HG03520 (cell line): ENCODE data around the gene GFY.
"Not testable (repeated sequence)": the region's sequence is repeated elsewhere in the genome, so short reads cannot be mapped to it uniquely, and the experiment has no call there.

Experiments used
- ATAC-seq: cut with Tn5 transposase; IDR thresholded peaks from one replicate; pipeline ENCODE4 v1.9.1; 2021; ENCODE audit warnings: mild to moderate bottlenecking, moderate library complexity; ENCODE audit not compliant: unreplicated experiment

The GFY gene

GRCh38 chr19:49468199-49468598 lies 43.0 kb downstream of the GFY start:
- no peak for ATAC-seq

- peak; percentile 60 for ATAC-seq
Measured at GRCh38 chr19:49468746-49469447, 43.7 kb downstream of the GFY start.

GRCh38 chr19:49469828-49470614 lies 44.8 kb downstream of the GFY start:
- ATAC-seq, result peak; percentile 33

- no peak for ATAC-seq
Measured at GRCh38 chr19:49470615-49470978, 45.4 kb downstream of the GFY start.

GRCh38 chr19:49472936-49473335 lies 47.7 kb downstream of the GFY start:
- ATAC-seq, result no peak

- ATAC-seq, result not testable (repeated sequence)
Measured at GRCh38 chr19:49473501-49473867, 48.3 kb downstream of the GFY start.

GRCh38 chr19:49473868-49474541 lies 48.8 kb downstream of the GFY start, which contains the start of gene FLT3LG:
Gene FLT3LG (plus strand): TSS chr19:49474215. CDS start chr19:49474640, 425 bp downstream.
- ATAC-seq, result peak; percentile 46

- ATAC-seq, result no peak
Measured at GRCh38 chr19:49474542-49474924, 49.3 kb downstream of the GFY start.

GRCh38 chr19:49475191-49475917 lies 50.2 kb downstream of the GFY start:
- no peak for ATAC-seq

- ATAC-seq, result no peak
Measured at GRCh38 chr19:49475995-49476880, 51.0 kb downstream of the GFY start.
